HepG2 (cell line): ENCODE results near the gene RNF4. TPM values are rescaled to one million over a fixed set of nuclear protein-coding genes. Genes with fewer than 3 reads are reported as not detected.

Experiments
- ATAC-seq: fragments of 200-7000 bp; cut with Tn5 transposase; 3 replicates; pipeline ENCODE4 v1.9.1; 2020; ENCODE audit warnings: mild to moderate bottlenecking, moderate library complexity
- BruUV-seq: library from RNA; stranded (reverse); fragments of 400-500 nt; replicated peaks from 2 replicates; lab custom pipeline; 2021; lab: Mats Ljungman, UMichigan
- CTCF ChIA-PET: fragments of 300-600 bp; formaldehyde crosslinking; extraction: SDS; loops from one replicate; lab custom pipeline; 2021; ENCODE audit warnings: low total read pairs, inconsistent platforms, low intra/inter-chr PET ratio; lab: Yijun Ruan, JAX
- POLR2A ChIA-PET: fragments of 350-600 bp; sonication (Branson Sonifier 250); formaldehyde crosslinking; loops from one replicate; lab custom pipeline; 2020; ENCODE audit warnings: antibody characterized with exemption, inconsistent platforms; lab: Yijun Ruan, JAX
- DNase-seq: peaks from one replicate; pipeline ENCODE4 v3.0.0-alpha.2; 2015; ENCODE audit warnings: low spot score
- FAIRE-seq: peaks from 3 replicates; lab custom pipeline; 2011; peaks lifted over from hg19 to GRCh38; lab: Jason Lieb, UNC
- H2AFZ ChIP-seq: one replicate; pipeline ENCODE4 v1.6.1; 2011; ENCODE audit warnings: low read length, inconsistent platforms
- H3K27ac ChIP-seq: fragments of 300-600 bp; 3 replicates; pipeline ENCODE4 v1.8.0; 2011; ENCODE audit warnings: mixed run types, mild to moderate bottlenecking, mixed read lengths, low read length, inconsistent platforms; ENCODE audit not compliant: insufficient read depth; ENCODE audit errors: extremely low read length
- H3K27me3 ChIP-seq, 2 experiments: fragments of 200-600 bp in 1 of 2; 2 replicates in 1 of 2; 3 replicates in 1 of 2; pipeline versions ENCODE4 v1.6.0 to v1.8.0; 2011; ENCODE audit warnings: low read length in 2 of 2, mild to moderate bottlenecking in 2 of 2, moderate library complexity in 2 of 2, inconsistent platforms in 1 of 2; ENCODE audit not compliant: insufficient read depth in 2 of 2, control insufficient read depth in 1 of 2
- H3K36me3 ChIP-seq, 2 experiments: fragments of 200-600 bp in 1 of 2; replicated peaks in 1 of 2; 2 replicates in 1 of 2; 3 replicates in 1 of 2; pipeline versions ENCODE4 v1.5.1 to v1.8.0; 2011; ENCODE audit warnings: low read length in 2 of 2, inconsistent platforms in 1 of 2; ENCODE audit not compliant: insufficient read depth in 2 of 2, control insufficient read depth in 1 of 2
- H3K4me1 ChIP-seq: 2 replicates; pipeline ENCODE4 v1.5.1; 2012; ENCODE audit warnings: low read length, inconsistent platforms; ENCODE audit not compliant: insufficient read depth
- H3K4me2 ChIP-seq: 2 replicates; pipeline ENCODE4 v1.6.0; 2011; ENCODE audit warnings: low read depth, low read length, inconsistent platforms
- H3K4me3 ChIP-seq, 3 experiments: fragments of 200-600 bp in 1 of 3; sonication (generic), shearing (Covaris generic) in 1 of 3; replicated peaks in 1 of 3; 2 replicates each; pipeline ENCODE4 v1.5.1; 2011 to 2016; ENCODE audit warnings: low read length in 3 of 3, inconsistent platforms in 2 of 3, low read depth in 2 of 3, mild to moderate bottlenecking in 2 of 3, control low read depth in 1 of 3, mixed read lengths in 1 of 3; ENCODE audit not compliant: insufficient read depth in 1 of 3
- H3K79me2 ChIP-seq: one replicate; pipeline ENCODE4 v1.6.1; 2011; ENCODE audit warnings: low read length, inconsistent platforms; ENCODE audit not compliant: insufficient read depth
- H3K9ac ChIP-seq: 2 replicates; pipeline ENCODE4 v1.6.0; 2011; ENCODE audit warnings: mild to moderate bottlenecking, low read depth, low read length, inconsistent platforms; ENCODE audit not compliant: insufficient read depth
- H3K9me3 ChIP-seq: 2 replicates; pipeline ENCODE4 v1.5.1; 2012; ENCODE audit warnings: mild to moderate bottlenecking, low read length
- H4K20me1 ChIP-seq: 2 replicates; pipeline ENCODE4 v1.6.0; 2011; ENCODE audit warnings: inconsistent platforms, mild to moderate bottlenecking, low read length, moderate library complexity; ENCODE audit not compliant: insufficient read depth
- ATAD3A ChIP-seq: sonication (generic); formaldehyde crosslinking; IDR thresholded peaks from 2 replicates; pipeline ENCODE4 v1.4.0; 2020; ENCODE audit warnings: missing genetic modification reagents
- ATF3 ChIP-seq: sonication (generic); formaldehyde crosslinking; IDR thresholded peaks from 2 replicates; pipeline ENCODE4 v1.4.0; 2020; ENCODE audit warnings: missing genetic modification reagents
- BCL3 ChIP-seq: sonication (generic); formaldehyde crosslinking; IDR thresholded peaks from 2 replicates; pipeline ENCODE4 v1.5.1; 2020; ENCODE audit warnings: mild to moderate bottlenecking, missing genetic modification reagents, moderate library complexity
- PCBP2 ChIP-seq: fragments of 200-400 bp; formaldehyde crosslinking; optimal IDR thresholded peaks from 2 replicates; pipeline ENCODE3; 2018; ENCODE audit warnings: low read length, low read depth; ENCODE audit not compliant: poor library complexity, severe bottlenecking
- ZNF142 ChIP-seq: sonication (generic); formaldehyde crosslinking; IDR thresholded peaks from 2 replicates; pipeline ENCODE4 v1.4.0; 2020; ENCODE audit warnings: missing genetic modification reagents
- ZNF33B ChIP-seq: sonication (generic); formaldehyde crosslinking; IDR thresholded peaks from 2 replicates; pipeline ENCODE4 v1.5.1; 2020; ENCODE audit warnings: mild to moderate bottlenecking, missing genetic modification reagents
- WGBS: methylation state at CpG from one replicate; pipeline ENCODE4 v1.1.6; 2017; ENCODE audit warnings: low lambda C conversion rate; 5-methylcytosine and 5-hydroxymethylcytosine counted together
- in situ Hi-C: cut with HindIII; loops from 2 replicates; pipeline ENCODE4 v1.10.0; 2017; ENCODE audit warnings: low pct_unique_long_range_greater_than_20kb; ENCODE audit not compliant: extremely low pct_ligation_motif_present
- intact Hi-C: fragments of 100-400 bp; cut with micrococcal nuclease; formaldehyde crosslinking; loops from one replicate; pipeline ENCODE4 v1.10.0; 2022; ENCODE audit not compliant: unreplicated experiment
- polyA plus RNA-seq, 8 experiments: library from polyadenylated mRNA; depleted of rRNA in 3 of 8; stranded (reverse) in 7 of 8; unstranded in 1 of 8; fragments of >200 nt; fragmentation: Illumina TruSeq in 4 of 8; extraction: Trizol in 4 of 8; gene quantifications; 2 replicates each; pipeline versions ENCODE4 v1.2.1 to v1.2.3, GENCODE V29; 2011 to 2016; ENCODE audit warnings: low read depth in 4 of 8, missing spikeins in 1 of 8, mixed read lengths in 1 of 8; ENCODE audit not compliant: insufficient read depth in 1 of 8
- total RNA-seq, 5 experiments: library from RNA; depleted of rRNA; stranded (reverse); fragments of >200 nt; fragmentation: Illumina TruSeq; extraction: Trizol; gene quantifications; 2 replicates each; pipeline ENCODE4 v1.2.3, GENCODE V29; 2016; ENCODE audit warnings: low read depth in 1 of 5

Gene RNF4
- total and polyA plus RNA-seq, 2 of the 13 experiments (the other 11 are each of a cell fraction or from before 2014, with no cell fraction given) = 38.1 to 45.1 TPM

GRCh38 chr4:2482192-2482591, 13.3 kb downstream of the RNF4 start:
- DNase-seq (no peak), FAIRE-seq (no peak), ATAC-seq (peak; percentile 45)
- peak overlapping the region; percentile 34 for H3K4me2 ChIP-seq
- peak overlapping the region; percentile 29; the same call in 1 of the 2 replicates for H3K9ac ChIP-seq
- no peak overlapping the region for H3K4me3 ChIP-seq
- TF ChIP-seq ZNF142 (CRISPR knock-in tag) (no peak), BCL3 (CRISPR knock-in tag) (no peak), ATAD3A (CRISPR knock-in tag) (no peak), PCBP2 (no peak), ATF3 (no peak), ZNF33B (CRISPR knock-in tag) (no peak)
- peaks cover 83% of the 10 kb centered on the region for H4K20me1 ChIP-seq
- no peaks in the 10 kb centered on the region for H3K9me3 ChIP-seq
- intact Hi-C loops = no loop called here
- H3K27me3 ChIP-seq = no peaks in the 10 kb centered on the region
- ChIA-PET POLR2A (no interaction called here), CTCF (no interaction called here)
- in situ Hi-C loops = no loop called here
- H3K27ac ChIP-seq = peak overlapping the region; percentile 32
- peaks cover 62% of the 10 kb centered on the region for H3K4me1 ChIP-seq
- H3K79me2 ChIP-seq = peaks cover 95% of the 10 kb centered on the region
- no peak overlapping the region for H2AFZ ChIP-seq
- WGBS = 85% methylated on average over 4 of the region's 4 CpGs
- H3K36me3 ChIP-seq = peaks cover 0 to 2% of the 10 kb centered on the region in 2 experiments; a peak in 3 of 5 replicates
- no TSS peak for BruUV-seq
